ENCODE data around the gene PJA1.

Gene PJA1

DNA sequence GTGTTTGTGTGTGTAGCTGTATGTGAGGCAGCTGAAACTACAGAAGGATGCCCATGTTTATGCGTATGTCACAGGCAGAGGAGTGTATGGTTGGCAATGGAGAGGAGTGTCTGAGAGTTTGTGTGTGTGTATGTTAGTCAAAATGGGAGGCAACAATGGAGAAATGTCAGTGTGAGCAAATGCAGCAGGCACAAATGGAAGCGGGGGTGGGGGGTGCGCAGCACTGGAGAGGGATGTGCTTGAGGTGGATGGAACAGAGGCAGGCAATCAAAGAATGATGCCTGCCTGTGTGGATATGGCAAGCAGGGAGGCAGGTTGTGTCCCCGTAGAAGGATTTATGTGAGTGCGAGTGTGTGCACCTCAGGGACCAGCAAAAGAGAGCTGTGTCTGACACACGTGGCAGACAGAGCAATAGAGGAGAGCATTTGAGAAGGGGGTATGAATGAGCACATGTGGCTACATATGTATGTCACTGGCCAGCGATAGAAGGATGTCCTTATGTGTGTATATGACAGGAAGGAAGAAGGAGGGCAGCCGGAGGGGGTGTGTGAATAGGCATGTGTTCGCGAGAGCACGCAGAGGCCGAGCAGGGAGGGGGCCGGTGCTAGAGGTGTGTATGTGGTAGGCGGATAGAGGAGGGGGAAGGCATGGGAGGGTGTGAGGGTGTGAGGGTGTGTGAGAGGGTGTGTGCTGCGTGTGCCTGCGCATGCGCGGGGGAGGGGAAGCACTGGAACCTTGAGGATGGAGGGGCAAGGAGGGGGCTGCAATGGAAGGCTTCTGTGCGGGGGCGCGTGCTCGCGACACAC lies 1.1 kb downstream of the PJA1 start:
- no peak for DNase-seq

DNA sequence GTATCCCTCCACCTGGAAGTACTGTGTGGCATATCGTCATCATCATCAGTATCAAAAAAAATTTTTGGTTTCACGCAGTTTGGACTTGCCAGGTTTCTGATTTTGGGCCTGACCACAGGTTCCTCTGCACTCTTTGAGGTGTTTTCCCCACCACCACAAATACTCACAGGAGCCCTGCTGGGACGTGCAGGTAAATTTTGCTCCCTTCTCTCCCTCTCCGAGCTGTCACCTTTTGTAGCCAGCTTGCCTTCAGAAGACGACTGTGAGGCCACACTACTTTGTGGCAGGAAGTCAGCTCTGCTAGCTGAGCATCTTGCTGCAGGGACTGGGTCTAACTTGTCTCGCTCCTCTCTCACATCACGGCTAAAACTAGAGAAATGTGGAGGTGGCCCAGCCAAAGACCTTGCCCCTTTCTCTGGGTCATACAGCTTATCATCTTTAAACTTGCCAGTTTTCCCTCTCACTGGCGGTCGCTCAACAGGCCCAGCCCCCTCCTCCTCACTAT lies 2.8 kb downstream of the PJA1 start:
- DNase-seq, result no peak

DNA sequence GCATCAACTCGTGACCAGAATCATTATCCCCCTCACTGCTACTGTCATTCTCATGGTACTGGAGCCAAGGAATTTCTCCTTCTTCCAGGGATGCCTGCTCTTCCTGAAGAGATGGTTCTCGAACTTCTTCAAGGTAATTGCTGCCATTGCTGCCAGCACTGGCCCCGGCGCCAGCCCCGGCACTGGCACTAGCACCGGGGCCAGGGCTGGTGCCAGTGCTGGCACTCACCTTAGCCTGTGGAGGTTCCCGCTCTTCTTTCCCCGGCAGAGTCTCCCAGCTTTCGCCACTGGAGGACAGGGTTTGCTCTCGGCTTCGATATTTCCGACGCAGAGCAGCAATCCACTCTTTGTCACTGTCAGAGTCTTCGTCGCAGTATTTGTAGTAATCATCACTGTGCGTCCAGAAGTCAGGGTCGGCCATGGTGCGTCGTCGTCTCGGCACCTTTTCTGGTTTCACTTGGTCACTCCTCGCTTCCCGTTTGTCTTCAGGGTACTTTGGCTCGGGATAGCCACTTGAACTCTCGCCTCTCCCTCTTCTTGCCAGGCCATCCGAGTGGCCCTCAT lies 3.4 kb downstream of the PJA1 start:
- no peak for DNase-seq

DNA sequence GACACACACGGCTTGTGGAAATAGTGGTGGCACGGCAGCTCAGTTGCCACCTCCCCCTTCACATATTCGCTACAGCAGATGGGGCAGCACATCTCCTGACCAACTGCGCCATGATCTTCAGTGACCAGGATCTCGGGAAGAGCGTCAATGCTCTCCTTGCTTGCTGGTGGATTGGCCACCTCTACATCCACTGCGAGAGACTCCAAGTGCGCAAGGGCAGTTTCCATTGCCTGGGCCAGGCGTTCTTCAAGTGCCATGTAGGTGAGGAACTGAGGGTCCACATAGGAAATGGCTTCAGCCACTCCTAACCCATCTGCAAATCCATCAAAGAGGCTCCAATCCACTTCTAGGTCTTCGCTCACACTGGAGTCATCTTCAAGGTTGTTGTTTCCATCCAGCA lies 3.9 kb downstream of the PJA1 start:
- no peak for DNase-seq

- no peak for DNase-seq
These were observed 6.9 kb downstream of the PJA1 start for GRCh38 chrX:69158166-69158980.

- no peak for DNase-seq
These were observed 8.6 kb downstream of the PJA1 start for GRCh38 chrX:69156638-69157037.

GRCh38 chrX:69155786-69156520 lies 9.3 kb downstream of the PJA1 start:
- no peak for DNase-seq

GRCh38 chrX:69154051-69154450 lies 11.2 kb downstream of the PJA1 start:
- DNase-seq, result no peak

GRCh38 chrX:69153060-69153730 lies 12.1 kb downstream of the PJA1 start:
- DNase-seq, result no peak

DNA sequence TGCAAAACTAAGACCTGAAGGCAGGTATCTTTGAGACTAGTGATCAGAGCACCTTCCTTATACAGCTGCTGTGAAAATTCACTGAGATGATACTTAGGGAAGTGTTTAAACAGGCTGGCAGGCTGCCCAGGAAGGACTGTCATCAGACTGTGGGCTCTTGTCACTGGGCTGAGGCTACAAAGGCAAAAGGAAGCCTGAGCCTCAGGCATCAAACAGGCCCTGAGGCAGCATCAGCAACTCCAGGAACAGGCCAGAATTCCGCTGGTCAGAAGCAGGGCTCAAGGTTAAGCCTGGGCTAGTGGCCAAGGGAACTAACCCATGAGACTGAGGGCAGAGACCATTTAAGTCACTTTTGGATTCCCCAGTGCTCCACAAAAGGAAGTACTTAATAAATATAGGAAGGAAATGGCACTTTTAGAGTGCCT lies 12.8 kb downstream of the PJA1 start:
- no peak for DNase-seq

- no peak for DNase-seq
These were observed 13.4 kb downstream of the PJA1 start for GRCh38 chrX:69151866-69152284.

DNA sequence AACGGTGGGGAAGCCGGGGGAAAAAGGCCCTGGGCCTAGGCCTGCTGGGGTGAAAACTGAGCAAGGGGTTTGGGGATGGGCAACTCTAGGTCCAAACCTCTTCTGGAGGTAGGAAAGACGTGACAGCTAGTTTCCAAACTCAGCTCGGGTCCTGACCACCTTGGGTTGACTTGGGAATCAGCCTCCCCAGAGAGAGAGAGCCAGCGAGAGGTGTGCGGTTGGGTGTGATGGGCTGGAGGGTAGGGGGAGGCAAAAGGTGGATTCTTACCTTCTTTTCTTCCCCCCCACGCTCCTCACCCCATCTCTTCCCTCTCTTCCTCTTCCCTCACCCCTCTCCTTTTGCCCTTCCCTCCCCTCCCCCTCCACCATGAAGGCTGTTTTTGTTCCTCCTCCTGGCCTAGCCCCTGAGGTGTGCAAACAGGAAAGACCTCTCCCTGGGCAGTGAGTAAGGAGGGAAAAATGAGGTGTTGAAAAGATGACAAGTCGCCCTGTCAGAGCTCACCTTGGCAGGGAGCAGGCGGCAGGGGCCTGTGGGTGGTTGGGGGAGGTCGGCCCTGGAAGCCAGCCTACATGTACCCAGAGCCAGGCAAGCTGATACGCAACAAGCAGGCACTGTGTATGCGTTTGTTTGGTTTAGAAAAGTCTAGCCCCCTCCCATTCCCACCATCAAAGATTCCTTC lies 14.8 kb downstream of the PJA1 start:
- DNase-seq, result no peak

DNA sequence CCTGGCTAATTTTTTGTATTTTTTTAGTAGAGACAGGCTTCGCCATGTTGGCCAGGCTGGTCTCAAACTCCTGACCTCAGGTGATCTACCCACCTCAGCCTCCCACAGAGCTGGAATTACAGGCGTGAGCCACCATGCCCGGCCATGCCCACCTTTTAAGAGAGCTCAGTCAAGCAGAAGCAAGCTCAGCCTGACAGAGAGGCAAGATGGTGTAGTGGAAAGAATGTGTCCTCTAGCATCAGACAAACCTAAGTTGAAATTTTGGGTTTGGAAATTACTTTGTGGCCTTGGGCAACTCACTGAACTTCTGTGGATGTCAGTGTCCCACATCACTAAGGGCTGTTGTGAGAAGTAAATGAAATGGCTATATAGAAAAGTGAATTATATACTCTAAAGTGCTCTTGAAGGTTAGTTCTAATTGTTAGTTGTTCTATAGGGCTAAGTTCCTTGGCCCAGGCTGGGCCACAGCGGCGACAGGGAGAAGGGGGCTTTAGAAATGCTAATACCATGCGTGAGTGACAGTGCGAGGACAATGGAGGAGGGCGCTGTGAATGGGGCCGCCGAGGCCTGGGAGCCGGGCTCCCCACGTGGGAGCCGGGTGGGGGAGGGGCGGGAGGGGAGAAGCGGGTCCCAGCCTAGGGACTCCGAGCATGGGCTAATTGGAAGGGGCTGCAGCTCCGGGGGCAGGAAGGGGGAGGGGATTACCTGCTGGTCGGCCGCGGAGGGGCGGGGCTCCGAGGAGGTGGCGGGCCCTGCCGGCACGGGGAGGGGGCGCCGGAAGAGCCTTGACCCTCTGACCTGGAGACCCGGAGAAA lies 15.6 kb downstream of the PJA1 start:
- DNase-seq, result no peak

GRCh38 chrX:69148946-69149345 lies 16.3 kb downstream of the PJA1 start:
- no peak for DNase-seq

- DNase-seq, result no peak
These were observed 18.5 kb downstream of the PJA1 start for GRCh38 chrX:69146739-69147138.

- no peak for DNase-seq
These were observed 19.5 kb downstream of the PJA1 start for GRCh38 chrX:69145714-69146113.

DNA sequence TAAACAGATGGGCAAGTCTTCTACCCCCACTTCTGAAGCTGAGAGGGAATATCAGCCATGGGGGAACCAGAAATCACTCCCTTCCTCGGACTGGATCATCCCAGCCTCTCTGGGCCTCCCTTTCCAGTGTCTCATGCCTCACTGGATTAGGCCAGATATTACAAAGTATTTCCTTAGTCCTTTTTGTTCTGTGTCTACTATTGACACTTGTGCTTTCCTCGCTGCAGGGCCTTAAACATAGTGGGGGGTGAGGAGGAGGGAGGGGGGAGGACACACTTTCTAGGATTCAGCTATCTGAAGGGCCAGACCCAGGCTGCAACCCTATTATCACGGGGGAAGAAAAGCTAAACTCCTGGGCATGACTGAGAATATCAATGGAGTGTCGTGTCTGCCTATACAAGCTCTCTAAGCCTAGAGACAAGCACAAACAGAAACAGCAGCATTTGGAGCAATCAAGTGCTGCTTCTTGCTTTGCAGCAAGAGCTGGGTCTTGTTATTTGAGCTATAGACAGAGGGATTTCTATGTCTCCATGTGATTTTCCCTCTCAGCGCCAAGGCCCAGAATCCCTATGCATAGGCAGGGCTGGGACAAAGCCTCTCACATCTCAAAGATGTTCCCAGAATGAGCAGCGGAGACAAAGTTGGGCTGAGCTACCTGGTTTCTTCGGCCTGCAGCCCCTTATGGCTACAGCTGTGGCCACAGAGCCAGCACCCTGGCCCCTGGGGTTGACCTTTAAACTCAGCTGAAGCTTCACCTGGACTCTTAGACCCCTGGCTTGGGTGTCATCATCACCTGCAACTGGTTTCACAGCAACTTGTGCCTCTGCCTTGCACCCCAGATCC lies 20.2 kb downstream of the PJA1 start:
- no peak for DNase-seq

- DNase-seq, result no peak
These were observed 21.7 kb downstream of the PJA1 start for GRCh38 chrX:69143530-69143929.

DNA sequence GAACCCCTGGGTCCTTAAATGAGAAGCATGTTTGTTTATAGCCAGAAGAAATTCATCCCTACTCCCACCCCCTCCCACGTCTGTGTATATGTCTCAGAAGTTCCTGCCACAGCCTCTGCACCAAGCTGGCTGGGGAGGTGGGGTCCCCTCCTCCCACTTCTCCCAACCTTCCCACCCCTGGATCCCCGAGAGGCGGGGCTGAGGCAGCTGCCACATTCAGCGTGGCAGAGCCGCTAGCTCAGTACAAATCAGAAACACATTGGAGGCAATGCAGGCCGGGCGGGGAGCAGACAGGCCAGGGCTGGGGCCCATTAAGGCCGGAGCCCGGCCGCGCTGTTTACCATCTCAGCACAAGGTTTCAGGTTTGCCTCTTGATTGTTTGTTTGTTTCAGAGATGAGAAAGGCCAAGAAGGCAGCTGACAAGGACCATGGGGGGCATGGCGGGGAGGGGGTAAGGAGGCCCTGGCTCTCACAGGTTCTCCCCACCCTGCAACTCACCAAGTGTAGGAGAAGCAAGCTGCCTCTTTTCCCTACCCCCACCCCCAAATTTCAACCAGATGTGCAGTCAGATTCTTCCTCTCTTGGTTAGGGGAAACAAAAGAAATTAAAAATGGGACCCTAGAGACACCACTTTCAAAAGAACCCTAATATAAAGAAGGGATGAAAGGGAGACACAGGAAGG lies 22.3 kb downstream of the PJA1 start:
- DNase-seq, result no peak
